GM12878 (cell line): ENCODE results near the gene GMDS. TPM values are rescaled to one million over a fixed set of nuclear protein-coding genes. Genes with fewer than 3 reads are reported as not detected.

Experiments
- NBN ChIP-seq: fragments of 450-650 bp; IDR thresholded peaks from 2 replicates; pipeline ENCODE4 v1.6.1; 2016
- NKRF ChIP-seq: fragments of 450-650 bp; conservative IDR thresholded peaks from 2 replicates; pipeline ENCODE4 v1.6.1; 2017; ENCODE audit warnings: mild to moderate bottlenecking, moderate library complexity
- RAD21 ChIP-seq: IDR thresholded peaks from 2 replicates; pipeline ENCODE4 v1.6.1; 2011; ENCODE audit warnings: mild to moderate bottlenecking, low read depth, low read length, moderate library complexity; ENCODE audit not compliant: insufficient read depth
- RFX5 ChIP-seq: IDR thresholded peaks from 2 replicates; pipeline ENCODE4 v1.6.1; 2011; ENCODE audit warnings: low read depth, low read length, improper control_type of control experiment
- TAF1 ChIP-seq: IDR thresholded peaks from 2 replicates; pipeline ENCODE4 v1.6.1; 2011; ENCODE audit warnings: mild to moderate bottlenecking, low read depth, low read length, borderline replicate concordance
- TBL1XR1 ChIP-seq: IDR thresholded peaks from 2 replicates; pipeline ENCODE4 v1.6.1; 2012; ENCODE audit warnings: low read depth, low read length, improper control_type of control experiment
- ZBTB11 ChIP-seq: fragments of 450-650 bp; formaldehyde crosslinking; IDR thresholded peaks from 2 replicates; pipeline ENCODE4 v1.5.0; 2022; ENCODE audit warnings: mild to moderate bottlenecking, missing genetic modification characterization
- polyA plus RNA-seq, 11 experiments: library from polyadenylated mRNA; depleted of rRNA in 4 of 11; unstranded in 6 of 11; stranded (reverse) in 5 of 11; fragments of >200 nt; fragmentation: Nextera tagmentation in 4 of 11; fragmentation: Illumina TruSeq in 1 of 11; extraction: Ambion mirVana in 4 of 11; extraction: Trizol in 1 of 11; gene quantifications; 1 replicate in 1 of 11; 2 replicates in 10 of 11; pipeline versions ENCODE4 v1.2.1 to v1.2.3, GENCODE V29; 2011 to 2016; ENCODE audit warnings: inconsistent platforms in 2 of 11, missing spikeins in 2 of 11, low read depth in 1 of 11
- total RNA-seq, 4 experiments: library from RNA; depleted of rRNA in 3 of 4; stranded (reverse); fragments of >200 nt in 3 of 4; fragmentation: Illumina TruSeq in 1 of 4; extraction: Trizol in 1 of 4; gene quantifications; 2 replicates each; pipeline versions ENCODE4 v1.2.1 to v1.2.3, GENCODE V29; 2013 to 2021

GMDS gene
- total and polyA plus RNA-seq, 10 of the 15 experiments (the other 5 are each of a cell fraction or from before 2014, with no cell fraction given): 0.61 to 53.8 (median 29.3) TPM

- TF ChIP-seq ZBTB11 (CRISPR knock-in tag) (no peak), RAD21 (peak; percentile 30; the same call in 1 of the 2 replicates), TAF1 (no peak), TBL1XR1 (no peak), RFX5 (no peak), NKRF (no peak), NBN (no peak)
Observed at GRCh38 chr6:1670711-1671462, 574.5 kb downstream of the GMDS start (continued).
